Brain pericyte (primary cell): Measurements from ENCODE around the gene CLDN17.

ENCODE experiments used
- DNase-seq: peaks from one replicate; pipeline ENCODE4 v3.0.0-alpha.2; 2012; ENCODE audit warnings: low read depth, low spot score

Gene CLDN17, protein sequence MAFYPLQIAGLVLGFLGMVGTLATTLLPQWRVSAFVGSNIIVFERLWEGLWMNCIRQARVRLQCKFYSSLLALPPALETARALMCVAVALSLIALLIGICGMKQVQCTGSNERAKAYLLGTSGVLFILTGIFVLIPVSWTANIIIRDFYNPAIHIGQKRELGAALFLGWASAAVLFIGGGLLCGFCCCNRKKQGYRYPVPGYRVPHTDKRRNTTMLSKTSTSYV

DNA sequence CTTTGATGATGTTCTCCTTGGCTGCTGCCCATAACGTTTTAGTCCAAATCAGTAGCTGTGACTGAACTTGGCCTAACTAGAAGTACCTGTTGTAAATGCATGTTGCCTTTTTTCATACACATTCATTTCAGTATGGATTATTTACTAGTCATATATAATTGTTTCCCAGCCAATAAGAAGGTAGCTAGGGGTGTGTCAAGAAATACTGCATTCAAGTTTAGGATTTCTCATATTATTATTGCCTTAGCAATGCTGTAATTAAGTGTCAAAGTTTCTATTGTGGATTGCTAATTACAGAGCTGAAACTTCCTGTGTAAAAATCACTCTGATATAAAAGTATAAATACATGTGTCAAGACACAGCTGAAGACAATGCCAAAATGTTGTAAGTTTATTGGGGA is at the start of gene CLDN17:
CLDN17 (minus strand) TSS at position 101 of the 400 bp plus-strand sequence. CDS start 188 bp downstream, outside the sequence.
- DNase-seq: no peak

DNA sequence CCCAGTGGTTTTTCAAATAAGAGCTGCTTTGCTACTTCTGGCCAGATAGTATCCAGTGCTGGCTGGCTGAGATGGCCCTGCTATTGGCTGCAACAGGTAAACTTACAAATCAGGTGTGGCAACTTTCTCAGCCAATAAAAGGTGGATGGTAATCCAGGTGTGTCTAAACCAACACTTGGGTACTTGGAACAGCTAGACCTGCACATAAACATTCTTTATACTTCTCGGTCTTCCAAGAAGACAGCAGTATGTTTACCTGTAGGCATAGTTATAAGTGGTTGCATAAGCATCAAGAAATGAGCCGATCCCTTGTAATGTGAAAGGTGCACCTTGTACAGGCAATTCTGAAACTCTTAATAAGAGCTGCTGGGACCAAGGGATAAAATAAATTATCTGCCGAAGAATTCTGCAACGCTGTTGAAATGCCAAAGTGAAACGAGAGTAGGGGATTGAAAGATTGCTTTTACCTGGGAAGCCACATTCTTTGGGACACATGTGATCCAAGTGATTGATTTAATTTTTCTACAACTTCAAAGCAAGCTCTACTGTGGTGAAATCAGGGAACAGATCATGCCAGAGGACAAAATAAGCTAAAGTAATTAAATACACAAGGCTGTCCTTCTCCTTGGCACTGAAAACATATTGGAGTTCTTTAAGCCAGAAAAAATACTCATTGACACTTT is 49.6 kb upstream of the CLDN17 start, which contains the start of gene CLDN8:
CLDN8 (minus strand) TSS at position 57 of the 683 bp plus-strand sequence. CDS start 172 bp downstream, outside the sequence.
- DNase-seq: no peak

DNA sequence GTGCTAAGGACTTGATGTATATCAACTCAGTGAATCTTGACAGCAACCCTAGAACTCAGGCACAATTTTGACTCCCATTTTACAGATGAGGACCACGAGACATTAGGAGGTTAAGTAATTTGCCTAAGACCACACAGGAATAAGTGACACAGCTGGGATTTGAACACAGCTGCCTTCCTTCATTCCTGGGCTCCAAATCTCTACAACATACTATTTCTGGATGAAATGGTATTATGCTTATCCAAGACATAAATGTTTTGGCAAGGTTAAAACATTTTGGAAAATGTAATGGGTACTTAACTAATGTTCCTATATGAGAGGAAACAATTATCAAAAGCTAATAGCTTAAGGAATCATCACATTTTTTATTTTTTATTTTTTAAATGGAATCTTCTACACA is 44.5 kb upstream of the CLDN17 start:
- no peak for DNase-seq

DNA sequence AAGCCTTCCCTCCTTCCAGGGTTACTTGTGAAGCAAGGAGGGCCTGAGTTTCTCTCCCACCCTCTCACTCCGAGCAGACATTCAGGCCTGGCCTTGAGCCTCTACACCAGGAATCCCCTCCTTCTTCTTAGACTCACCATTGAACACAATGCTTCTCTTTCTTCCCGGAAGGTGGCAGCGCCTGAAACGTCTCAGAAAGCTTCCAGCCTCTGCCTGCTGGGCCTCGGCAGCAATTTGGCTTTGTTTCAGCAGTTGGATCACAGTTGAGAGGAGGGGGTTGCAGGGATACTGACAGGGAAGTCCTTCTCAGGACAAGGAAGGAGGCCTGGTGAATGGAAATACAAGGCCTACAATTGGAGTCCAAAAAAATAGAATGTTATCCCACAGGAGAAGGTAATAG is 43.0 kb upstream of the CLDN17 start:
- DNase-seq: no peak

- DNase-seq: no peak
Measured at GRCh38 chr21:30207252-30207579, 40.6 kb upstream of the CLDN17 start.

DNA sequence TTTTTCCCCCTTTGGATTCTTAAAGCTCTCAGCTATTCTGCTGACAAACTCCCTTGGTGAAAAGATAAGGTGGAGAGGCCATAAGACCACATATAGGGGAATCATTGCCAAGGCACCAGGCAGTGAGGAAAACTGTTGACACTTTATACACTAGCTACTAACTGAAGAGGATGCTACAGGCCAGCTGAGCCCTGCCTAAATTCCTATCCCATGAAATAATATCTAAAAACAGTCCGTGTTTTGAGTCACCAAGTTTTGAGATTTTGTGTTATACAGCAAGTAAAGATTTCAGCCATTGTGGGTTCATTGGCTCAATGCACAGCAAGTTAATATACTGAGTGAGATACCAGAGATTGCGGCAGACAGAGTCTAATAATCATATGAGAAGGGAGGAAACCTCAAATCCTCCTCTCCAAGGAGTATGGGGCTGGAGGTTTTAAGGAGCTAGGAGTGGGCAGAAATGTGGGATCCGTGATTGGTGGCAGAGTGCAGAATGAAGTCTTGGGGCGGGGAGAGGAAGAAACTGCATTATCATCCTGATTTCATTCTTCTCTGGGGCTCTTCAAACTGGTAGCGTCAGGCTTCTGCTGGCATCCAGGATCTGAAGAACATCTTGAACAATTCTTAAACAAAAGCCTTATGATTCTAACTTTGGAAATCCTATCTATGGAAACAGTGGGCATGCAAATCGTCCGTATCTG is 40.1 kb upstream of the CLDN17 start:
- DNase-seq: no peak

DNA sequence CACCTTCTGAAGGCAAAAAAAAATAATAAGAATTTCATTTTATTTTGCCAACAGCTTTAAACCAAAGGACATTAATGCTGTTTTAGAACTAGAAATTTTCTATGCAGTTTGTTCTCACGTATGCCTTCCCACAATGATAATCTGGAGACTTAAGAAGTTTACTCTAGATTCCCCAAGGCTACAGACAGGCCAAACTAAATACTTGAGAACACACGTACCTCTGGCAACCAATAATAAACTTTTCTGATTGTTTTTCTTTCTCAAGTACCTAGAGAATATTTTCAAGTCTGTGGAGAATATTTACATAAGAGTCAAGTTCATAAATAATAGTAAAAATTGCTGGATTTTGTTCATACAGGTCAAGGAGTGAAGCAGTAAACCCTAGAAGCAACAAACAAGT is 33.4 kb upstream of the CLDN17 start:
- DNase-seq: no peak

DNA sequence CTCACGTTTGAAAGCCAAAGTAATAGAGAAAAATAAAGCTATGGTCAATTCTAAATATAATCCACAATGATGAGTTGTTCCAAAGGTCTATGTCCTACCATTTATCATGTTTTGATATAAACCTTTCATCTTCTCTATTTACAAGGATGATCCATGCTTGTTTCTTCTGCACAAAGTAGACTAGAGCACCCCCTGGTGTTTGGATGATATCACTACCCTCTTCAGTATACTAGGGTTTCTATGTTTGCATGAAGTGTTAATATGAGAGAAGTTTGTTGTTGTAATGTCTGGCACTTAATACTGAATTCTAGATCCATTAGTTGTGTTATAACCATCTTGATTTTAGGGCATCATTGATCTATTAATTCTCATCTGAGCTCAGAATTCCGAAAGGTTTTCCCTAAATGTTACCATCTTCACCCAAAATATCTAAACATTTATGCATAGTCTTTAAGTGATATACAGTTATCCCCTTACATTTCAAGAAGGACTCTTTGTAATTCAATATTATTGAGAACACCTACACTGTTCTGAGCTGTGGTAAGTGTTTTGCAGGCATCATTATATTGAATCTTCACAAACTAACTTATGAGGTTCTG is 28.2 kb upstream of the CLDN17 start:
- DNase-seq: no peak

DNA sequence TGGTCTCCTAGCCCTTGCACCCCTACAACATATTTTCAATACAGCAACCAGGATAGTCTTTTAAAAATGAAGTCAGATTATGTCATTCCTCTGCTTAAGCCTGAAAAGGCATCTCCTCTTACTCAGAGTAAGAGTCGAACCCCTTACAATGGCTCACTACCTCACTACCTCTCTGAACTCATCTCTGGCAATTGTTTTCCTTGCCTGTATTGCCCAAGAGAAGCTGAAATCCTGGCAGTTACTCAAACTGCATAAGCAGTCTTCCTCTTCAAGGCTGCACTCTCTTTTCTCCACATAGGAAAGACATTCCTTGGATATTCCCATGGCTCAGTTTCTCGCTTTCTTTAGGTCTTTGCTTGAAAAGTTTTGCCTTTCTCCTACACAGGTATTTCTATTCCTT is 26.6 kb upstream of the CLDN17 start:
- no peak for DNase-seq

GRCh38 chr21:30190554-30190953 is 23.9 kb upstream of the CLDN17 start:
- DNase-seq: no peak

DNA sequence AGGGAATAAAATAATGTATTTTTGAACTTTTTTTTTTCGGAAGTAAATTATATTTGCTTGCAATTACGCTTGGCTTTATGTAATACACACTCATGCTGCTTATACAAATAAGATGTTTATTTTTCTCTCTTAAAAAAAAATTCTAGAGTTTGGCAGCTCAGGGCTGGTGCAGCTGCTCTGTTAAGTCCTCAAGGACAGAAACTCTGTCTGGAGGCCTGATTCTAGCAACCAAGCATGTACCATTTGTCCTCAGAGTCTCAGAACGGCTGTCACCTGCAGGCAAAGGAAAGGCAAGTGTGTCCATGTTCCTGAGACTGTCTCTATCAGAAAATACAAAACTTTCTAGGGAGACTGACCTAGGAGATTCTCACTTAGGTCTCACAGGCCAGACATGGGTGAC is 23.2 kb upstream of the CLDN17 start:
- no peak for DNase-seq

- DNase-seq: no peak
Measured at GRCh38 chr21:30186242-30186641, 19.6 kb upstream of the CLDN17 start.

DNA sequence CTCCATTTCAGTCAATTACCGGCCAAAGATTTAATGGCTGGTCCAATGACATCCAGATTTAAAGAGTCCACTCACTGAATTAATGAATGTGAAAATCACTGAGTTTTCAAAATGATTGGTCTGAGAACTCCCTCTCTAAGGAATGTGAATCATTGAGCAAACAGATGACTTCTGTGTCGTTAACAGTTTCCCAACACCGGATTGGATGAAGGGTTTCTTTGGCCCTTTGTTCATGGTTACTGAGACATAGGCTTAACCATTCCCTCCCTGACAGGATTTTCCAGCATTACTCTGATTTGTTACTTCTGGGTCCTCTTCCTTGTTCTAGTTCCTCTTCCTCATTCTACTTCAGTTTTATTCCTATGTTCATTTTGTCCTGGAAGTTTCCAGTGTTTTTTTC is 1.5 kb upstream of the CLDN17 start:
- no peak for DNase-seq

DNA sequence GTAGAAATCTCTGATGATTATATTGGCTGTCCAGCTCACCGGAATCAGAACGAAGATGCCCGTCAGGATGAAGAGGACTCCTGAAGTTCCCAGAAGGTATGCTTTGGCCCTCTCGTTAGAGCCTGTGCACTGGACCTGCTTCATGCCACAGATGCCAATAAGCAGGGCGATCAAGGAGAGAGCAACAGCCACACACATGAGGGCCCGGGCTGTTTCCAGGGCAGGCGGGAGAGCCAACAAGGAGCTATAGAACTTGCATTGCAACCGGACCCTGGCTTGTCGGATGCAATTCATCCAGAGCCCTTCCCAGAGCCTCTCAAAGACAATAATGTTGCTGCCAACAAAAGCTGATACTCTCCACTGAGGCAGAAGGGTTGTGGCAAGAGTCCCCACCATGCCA is 434 bp downstream of the CLDN17 start:
- no peak for DNase-seq

DNA sequence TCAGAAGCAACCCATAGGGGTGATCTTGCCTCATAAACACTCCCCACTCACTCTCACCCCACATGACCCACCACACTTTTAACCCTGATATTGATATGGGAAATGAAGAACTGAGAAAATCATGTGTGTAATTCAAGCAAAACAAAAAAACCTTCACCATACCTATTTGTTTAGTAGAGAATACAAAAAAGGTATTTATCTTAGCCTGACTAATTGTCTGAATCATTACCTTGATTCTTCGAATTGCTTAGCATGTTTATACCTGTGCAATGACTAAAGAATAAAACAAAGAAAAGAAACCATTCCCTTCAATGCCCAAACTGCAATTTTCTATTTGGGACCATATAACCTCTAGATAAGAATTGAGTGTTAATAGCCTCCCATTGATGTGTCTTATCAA is 1.8 kb downstream of the CLDN17 start:
- no peak for DNase-seq

GRCh38 chr21:30153697-30154340 is 12.8 kb downstream of the CLDN17 start:
- DNase-seq: no peak

GRCh38 chr21:30152792-30153191 is 13.8 kb downstream of the CLDN17 start:
- no peak for DNase-seq

- DNase-seq: no peak
Measured at GRCh38 chr21:30148906-30149305, 17.7 kb downstream of the CLDN17 start.

- DNase-seq: no peak
Measured at GRCh38 chr21:30146558-30147282, 19.9 kb downstream of the CLDN17 start.

DNA sequence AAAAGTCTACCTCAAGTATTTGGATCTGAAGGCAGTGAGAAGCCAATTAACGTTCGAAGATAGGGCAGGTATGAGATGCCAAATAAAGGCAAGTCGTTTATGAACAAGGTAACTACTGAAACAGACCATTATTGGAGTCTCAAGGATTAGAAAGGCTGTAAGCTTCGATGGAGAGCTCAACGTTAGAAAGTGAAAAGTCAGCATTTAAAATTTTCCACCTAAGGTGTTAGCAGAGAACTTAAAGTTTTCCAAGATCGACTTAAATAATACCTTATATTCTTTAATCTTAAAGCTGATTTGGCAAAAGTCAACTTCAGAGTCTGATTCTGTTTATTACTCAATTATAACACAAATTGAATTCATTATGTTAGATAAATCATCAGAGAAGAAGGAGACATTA is 28.1 kb downstream of the CLDN17 start:
- no peak for DNase-seq

DNA sequence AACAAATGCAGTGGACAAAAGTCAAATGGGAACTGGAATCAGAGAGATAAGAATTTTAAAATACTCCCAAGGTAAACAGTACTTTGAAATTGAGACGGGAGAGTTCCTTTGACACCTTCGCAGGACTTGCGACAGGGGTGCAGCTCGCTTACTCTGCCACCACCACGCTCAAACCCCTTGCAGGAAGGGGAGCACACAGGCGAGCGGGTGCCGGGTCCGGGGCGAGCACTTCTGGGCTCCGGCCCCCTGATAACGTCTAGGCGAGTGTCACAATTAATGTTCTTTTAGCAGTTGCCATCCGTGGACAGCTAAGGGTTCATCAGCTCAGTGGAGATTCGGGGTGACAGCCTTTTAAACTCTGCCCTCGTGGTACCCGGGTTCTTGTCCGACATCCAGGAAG is 37.4 kb downstream of the CLDN17 start:
- DNase-seq: no peak
